ENCODE data around the gene ALB. TPM values are rescaled to one million over a fixed set of nuclear protein-coding genes. Genes with fewer than 3 reads are reported as not detected.

The ALB gene
- total RNA-seq, 1 experiment from 2014 or later, result 0.22 TPM

DNA sequence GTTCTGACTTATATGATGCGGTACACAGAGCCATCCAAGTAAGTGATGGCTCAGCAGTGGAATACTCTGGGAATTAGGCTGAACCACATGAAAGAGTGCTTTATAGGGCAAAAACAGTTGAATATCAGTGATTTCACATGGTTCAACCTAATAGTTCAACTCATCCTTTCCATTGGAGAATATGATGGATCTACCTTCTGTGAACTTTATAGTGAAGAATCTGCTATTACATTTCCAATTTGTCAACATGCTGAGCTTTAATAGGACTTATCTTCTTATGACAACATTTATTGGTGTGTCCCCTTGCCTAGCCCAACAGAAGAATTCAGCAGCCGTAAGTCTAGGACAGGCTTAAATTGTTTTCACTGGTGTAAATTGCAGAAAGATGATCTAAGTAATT lies 16.5 kb downstream of the ALB start:
- Histone ChIP-seq H3K9me3 (ENCODE audit: low read length) (no peaks in the 10 kb centered on the region), H3K27ac (ENCODE audit: low read length) (no peak overlapping the region), H3K9ac (ENCODE audit: low read length) (no peak overlapping the region), H3K4me3 (ENCODE audit: low read length) (no peak overlapping the region), H3K36me3 (ENCODE audit: low read depth, low read length) (no peaks in the 10 kb centered on the region), H3K4me2 (ENCODE audit: low read length) (no peak overlapping the region), H3K79me2 (ENCODE audit: low read length) (no peaks in the 10 kb centered on the region), H3K27me3 (ENCODE audit: low read length) (peaks cover 49% of the 10 kb centered on the region), H4K20me1 (ENCODE audit: low read length) (no peaks in the 10 kb centered on the region), H3F3A (ENCODE audit: low read length, unreplicated experiment) (no peaks in the 10 kb centered on the region), H3K4me1 (ENCODE audit: insufficient read depth, low read length) (no peaks in the 10 kb centered on the region), H2AFZ (ENCODE audit: low read length) (no peak overlapping the region), H3K9me2 (replicated peaks; ENCODE audit: low read length) (no peaks in the 10 kb centered on the region)
- ChIA-PET POLR2A (ENCODE audit: unreplicated experiment) (no interaction called here), CTCF (no interaction called here)
- no peak for TF ChIP-seq EZH2 (IDR thresholded peaks at IDR 0.05; ENCODE audit: low read length, unreplicated experiment)
- TF ChIP-seq, protein P1, sequence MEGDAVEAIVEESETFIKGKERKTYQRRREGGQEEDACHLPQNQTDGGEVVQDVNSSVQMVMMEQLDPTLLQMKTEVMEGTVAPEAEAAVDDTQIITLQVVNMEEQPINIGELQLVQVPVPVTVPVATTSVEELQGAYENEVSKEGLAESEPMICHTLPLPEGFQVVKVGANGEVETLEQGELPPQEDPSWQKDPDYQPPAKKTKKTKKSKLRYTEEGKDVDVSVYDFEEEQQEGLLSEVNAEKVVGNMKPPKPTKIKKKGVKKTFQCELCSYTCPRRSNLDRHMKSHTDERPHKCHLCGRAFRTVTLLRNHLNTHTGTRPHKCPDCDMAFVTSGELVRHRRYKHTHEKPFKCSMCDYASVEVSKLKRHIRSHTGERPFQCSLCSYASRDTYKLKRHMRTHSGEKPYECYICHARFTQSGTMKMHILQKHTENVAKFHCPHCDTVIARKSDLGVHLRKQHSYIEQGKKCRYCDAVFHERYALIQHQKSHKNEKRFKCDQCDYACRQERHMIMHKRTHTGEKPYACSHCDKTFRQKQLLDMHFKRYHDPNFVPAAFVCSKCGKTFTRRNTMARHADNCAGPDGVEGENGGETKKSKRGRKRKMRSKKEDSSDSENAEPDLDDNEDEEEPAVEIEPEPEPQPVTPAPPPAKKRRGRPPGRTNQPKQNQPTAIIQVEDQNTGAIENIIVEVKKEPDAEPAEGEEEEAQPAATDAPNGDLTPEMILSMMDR (conservative IDR thresholded peaks at IDR 0.05; ENCODE audit: low read depth, low read length), result no peak
- DNase-seq (no peak), ATAC-seq (no peak)
- intact Hi-C loops (cut with micrococcal nuclease), result no loop called here
- BruUV-seq (replicated peaks), result no TSS peak

DNA sequence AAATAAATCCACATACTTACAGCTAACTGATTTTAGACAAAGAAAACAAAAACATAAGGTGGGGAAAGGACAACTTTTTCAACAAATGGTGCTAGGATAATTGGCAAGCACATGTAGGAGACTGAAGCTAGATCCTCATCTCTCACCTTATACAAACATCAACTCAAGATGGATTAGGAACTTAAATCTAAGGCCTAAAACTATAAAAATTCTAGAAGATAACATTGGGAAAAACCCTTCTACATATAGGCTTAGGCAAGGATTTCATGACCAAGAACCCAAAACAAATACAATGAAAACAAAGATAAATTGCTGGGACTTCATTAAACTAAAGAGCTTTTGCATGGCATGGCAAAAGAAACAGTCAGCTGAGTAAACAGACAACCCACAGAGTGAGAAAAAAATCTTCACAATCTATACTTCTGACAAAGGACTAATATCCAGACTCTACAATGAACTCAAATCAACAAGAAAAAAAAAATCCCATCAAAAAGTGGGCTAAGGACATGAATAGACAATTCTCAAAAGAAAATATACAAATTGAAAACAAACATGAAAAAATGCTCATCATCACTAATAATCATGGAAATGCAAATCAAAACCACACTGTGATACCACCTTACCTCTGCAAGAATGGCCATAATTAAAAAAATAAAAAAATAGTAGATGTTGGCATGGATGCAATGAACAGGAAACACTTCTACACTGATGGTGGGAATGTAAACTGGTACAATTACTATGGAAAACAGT lies 17.8 kb downstream of the ALB start:
- POLR2A ChIA-PET (ENCODE audit: unreplicated experiment), result no interaction called here
- no peaks in the 10 kb centered on the region for H3K79me2 ChIP-seq (ENCODE audit: low read length)
- H2AFZ ChIP-seq (ENCODE audit: low read length), result no peak overlapping the region
- TF ChIP-seq EZH2 (IDR thresholded peaks at IDR 0.05; ENCODE audit: low read length, unreplicated experiment) (no peak), EZH2phosphoT487 (IDR thresholded peaks at IDR 0.05; ENCODE audit: borderline replicate concordance, low read length) (no peak)
- TF ChIP-seq, protein P1 (conservative IDR thresholded peaks at IDR 0.05; ENCODE audit: low read depth, low read length), result no peak
- intact Hi-C loops (cut with micrococcal nuclease), result no loop called here
- no peaks in the 10 kb centered on the region for H3K9me2 ChIP-seq (replicated peaks; ENCODE audit: low read length)
- no peaks in the 10 kb centered on the region for H3F3A ChIP-seq (ENCODE audit: low read length, unreplicated experiment)
- H3K36me3 ChIP-seq (ENCODE audit: low read depth, low read length), result no peaks in the 10 kb centered on the region
- DNase-seq, result no peak
- no peaks in the 10 kb centered on the region for H3K4me1 ChIP-seq (ENCODE audit: insufficient read depth, low read length)
- H3K27me3 ChIP-seq (ENCODE audit: low read length), result peaks cover 39% of the 10 kb centered on the region
- H3K4me2 ChIP-seq (ENCODE audit: low read length), result no peak overlapping the region
- CTCF ChIA-PET, result no interaction called here
- no TSS peak for BruUV-seq (replicated peaks)
- H4K20me1 ChIP-seq (ENCODE audit: low read length), result no peaks in the 10 kb centered on the region
- ATAC-seq, result no peak
- no peak overlapping the region for H3K9ac ChIP-seq (ENCODE audit: low read length)
- no peak overlapping the region for H3K27ac ChIP-seq (ENCODE audit: low read length)
- H3K4me3 ChIP-seq (ENCODE audit: low read length), result no peak overlapping the region
- no peaks in the 10 kb centered on the region for H3K9me3 ChIP-seq (ENCODE audit: low read length)

- intact Hi-C loops (cut with micrococcal nuclease), result no loop called here
- Histone ChIP-seq H3K27ac (ENCODE audit: low read length) (no peak overlapping the region), H2AFZ (ENCODE audit: low read length) (no peak overlapping the region), H3K4me1 (ENCODE audit: insufficient read depth, low read length) (no peaks in the 10 kb centered on the region), H3K9ac (ENCODE audit: low read length) (no peak overlapping the region), H4K20me1 (ENCODE audit: low read length) (no peaks in the 10 kb centered on the region), H3K79me2 (ENCODE audit: low read length) (no peaks in the 10 kb centered on the region), H3K36me3 (ENCODE audit: low read depth, low read length) (no peaks in the 10 kb centered on the region), H3F3A (ENCODE audit: low read length, unreplicated experiment) (no peaks in the 10 kb centered on the region), H3K9me3 (ENCODE audit: low read length) (no peaks in the 10 kb centered on the region), H3K9me2 (replicated peaks; ENCODE audit: low read length) (no peaks in the 10 kb centered on the region), H3K4me2 (ENCODE audit: low read length) (no peak overlapping the region), H3K4me3 (ENCODE audit: low read length) (no peak overlapping the region), H3K27me3 (ENCODE audit: low read length) (peaks cover 35% of the 10 kb centered on the region)
- CTCF ChIA-PET, result no interaction called here
- POLR2A ChIA-PET (ENCODE audit: unreplicated experiment), result no interaction called here
- no peak for DNase-seq
- TF ChIP-seq EZH2 (IDR thresholded peaks at IDR 0.05; ENCODE audit: low read length, unreplicated experiment) (no peak), EZH2phosphoT487 (IDR thresholded peaks at IDR 0.05; ENCODE audit: borderline replicate concordance, low read length) (no peak)
- TF ChIP-seq, protein P1 (conservative IDR thresholded peaks at IDR 0.05; ENCODE audit: low read depth, low read length), result no peak
- BruUV-seq (replicated peaks), result no TSS peak
- ATAC-seq, result no peak
Observed at GRCh38 chr4:73422458-73422752, 18.3 kb downstream of the ALB start.

Data from PC-3 (cell line).